ENCODE results near the gene COQ5. TPM values are rescaled to one million over a fixed set of nuclear protein-coding genes. Genes with fewer than 3 reads are reported as not detected.

The COQ5 gene, protein sequence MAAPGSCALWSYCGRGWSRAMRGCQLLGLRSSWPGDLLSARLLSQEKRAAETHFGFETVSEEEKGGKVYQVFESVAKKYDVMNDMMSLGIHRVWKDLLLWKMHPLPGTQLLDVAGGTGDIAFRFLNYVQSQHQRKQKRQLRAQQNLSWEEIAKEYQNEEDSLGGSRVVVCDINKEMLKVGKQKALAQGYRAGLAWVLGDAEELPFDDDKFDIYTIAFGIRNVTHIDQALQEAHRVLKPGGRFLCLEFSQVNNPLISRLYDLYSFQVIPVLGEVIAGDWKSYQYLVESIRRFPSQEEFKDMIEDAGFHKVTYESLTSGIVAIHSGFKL
- 10 to 100 TPM; 65.0 to 75.4 (median 68.3) TPM for polyA plus RNA-seq (ENCODE audit: insufficient read length in 3 of 3)

DNA sequence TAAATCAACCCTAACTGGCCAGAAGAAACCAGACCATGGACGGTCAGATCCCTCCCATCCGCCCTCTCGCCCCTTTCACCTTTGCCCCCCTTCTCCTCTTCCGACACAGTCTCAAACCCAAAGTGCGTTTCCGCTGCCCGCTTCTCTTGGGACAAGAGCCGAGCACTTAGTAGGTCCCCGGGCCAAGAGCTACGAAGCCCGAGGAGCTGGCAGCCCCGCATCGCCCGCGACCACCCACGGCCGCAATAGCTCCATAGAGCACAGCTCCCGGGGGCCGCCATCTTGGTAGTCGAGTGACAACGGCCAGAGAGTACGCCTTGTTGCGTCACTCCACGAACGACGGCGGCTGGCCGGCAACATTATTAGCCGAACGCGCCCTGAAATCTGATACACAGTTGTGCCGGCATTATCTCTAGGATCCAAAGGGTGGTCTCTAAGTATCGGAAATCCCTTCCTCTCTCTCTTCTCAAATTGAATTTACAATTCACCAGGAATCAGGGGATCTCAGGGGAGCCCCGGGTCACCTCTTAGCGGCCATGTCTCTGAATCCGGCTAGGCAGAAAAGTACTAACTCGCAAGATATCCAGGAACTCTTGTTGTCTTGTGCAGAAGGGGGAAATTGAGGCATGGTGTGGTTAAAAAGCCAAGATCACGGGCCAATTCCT lies at the start of gene COQ5:
TSS of gene COQ5 (minus strand) at position 298 of the 665 bp plus-strand sequence. CDS start at position 281, 17 bp downstream.
- peak; percentile 80 to 88 (median 85) for DNase-seq (ENCODE audit: low read depth in 3 of 3, low spot score in 2 of 3)

DNA sequence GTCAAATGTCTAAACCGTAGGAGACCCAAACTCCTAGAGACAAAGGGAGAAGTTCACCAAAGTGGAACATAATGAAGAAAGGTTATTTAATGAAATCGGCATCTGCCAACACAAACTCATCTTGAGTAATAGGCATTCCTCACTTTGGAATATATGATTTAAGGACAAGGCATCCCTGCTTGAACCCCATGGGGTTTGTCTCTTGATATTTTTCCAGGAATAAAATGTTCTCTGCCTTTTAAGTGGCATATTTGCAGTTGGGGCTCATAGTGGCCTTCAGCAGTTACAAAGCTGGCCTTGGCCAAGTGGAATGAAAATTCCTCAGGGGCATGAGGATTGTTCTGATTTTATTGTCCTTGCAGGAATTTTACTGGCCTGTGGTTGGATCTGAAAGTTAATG lies 45.1 kb upstream of the COQ5 start:
- DNase-seq (ENCODE audit: low read depth in 3 of 3, low spot score in 2 of 3) = no peak

DNA sequence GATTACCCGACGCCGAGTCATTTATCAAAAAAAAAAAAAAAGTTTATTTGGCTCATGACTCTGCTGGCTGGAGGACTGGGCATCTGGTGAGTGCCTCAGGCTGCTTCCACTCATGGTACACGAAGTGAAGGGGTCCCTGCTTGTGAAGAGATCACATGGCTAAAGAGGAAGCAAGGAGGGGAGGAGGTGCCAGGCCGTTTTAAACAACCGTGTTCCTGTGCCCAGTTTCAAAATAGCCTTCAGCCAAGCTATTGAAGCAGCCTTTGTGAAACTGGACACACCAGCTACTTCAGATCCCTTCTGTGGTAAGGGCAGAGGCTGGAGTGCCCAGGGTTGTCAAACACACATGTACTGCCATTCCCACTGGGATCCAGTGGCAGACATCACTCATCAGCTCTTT lies 44.6 kb upstream of the COQ5 start:
- no peak for DNase-seq (ENCODE audit: low read depth in 3 of 3, low spot score in 2 of 3)

DNA sequence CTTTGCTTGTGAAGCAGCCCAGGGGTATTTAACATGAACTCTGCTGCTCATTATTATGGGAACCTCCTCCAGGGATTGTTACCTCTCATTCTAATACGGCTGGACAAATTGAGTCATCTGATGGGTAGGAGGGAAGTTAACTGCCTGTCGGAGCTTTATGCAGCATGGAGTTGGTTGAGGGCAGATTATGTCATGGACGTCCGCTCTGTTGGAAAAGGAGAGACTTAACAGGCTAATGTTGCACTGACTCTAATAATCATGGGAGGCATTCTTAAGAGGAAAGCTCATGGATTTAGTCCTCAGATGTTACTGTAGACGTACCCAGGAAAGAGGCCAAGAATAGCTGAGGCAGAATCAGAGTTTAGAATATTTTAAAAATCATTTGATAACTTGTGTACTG lies 42.3 kb upstream of the COQ5 start:
- DNase-seq (ENCODE audit: low read depth in 3 of 3, low spot score in 2 of 3) = no peak

DNA sequence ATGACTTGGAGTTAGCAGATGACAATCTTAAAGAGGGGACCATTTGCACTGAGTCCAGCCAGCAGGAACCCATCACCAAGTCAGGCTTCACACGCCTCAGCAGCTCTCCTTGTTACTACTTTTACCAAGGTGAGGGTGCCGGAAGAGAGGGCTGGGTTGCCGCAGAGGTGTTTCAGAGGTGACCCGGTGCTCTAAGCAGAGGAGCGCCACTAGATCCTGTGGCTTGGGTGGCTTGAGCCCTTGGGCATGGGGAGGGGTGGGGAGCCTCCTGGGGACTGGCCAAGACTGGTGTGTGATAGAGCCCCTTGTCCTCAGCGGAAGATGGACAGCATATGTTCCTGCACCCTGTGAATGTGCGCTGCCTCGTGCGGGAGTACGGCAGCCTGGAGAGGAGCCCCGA lies 34.5 kb upstream of the COQ5 start:
- DNase-seq (ENCODE audit: low read depth in 3 of 3, low spot score in 2 of 3) = no peak

DNA sequence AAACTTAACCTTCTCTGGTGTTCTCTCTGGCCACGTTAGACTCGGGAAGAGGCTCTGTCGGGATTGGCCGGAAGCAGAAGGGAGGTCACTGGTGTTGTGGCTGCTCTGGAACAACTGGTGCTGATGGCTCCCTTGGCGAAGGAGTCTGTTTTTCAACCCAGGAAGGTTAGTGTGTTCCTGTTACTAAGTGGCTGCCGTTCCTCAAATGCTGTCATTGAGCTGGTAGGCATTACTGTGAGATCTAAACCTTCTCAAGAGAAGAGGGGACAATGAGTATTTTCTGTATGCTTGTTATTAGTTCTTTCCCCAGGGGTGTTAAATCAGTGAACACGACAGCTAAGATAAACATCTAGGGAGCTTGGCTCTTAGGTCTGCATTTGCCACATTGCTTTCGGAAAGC lies 33.9 kb upstream of the COQ5 start:
- no peak for DNase-seq (ENCODE audit: low read depth in 3 of 3, low spot score in 2 of 3)

DNA sequence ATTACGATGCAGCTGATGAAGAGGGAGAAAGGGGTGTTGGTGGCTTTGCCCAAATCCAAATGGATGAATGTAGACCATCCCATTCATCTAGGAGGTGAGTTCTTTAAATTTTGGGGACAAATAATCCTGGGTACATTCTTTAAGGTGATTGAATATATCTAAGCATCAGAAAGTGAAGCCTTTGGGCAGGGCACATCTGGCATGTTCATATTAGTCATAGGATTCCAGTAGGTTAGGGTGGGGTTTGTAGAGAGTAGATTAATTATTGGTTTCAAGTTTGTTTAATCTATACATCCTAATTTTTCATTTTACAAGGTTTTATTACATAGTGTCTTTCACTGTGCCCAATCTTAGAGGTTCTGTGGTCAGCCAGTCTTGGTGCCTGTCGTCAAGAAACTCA lies 28.6 kb upstream of the COQ5 start:
- DNase-seq (ENCODE audit: low read depth in 3 of 3, low spot score in 2 of 3) = no peak

DNA sequence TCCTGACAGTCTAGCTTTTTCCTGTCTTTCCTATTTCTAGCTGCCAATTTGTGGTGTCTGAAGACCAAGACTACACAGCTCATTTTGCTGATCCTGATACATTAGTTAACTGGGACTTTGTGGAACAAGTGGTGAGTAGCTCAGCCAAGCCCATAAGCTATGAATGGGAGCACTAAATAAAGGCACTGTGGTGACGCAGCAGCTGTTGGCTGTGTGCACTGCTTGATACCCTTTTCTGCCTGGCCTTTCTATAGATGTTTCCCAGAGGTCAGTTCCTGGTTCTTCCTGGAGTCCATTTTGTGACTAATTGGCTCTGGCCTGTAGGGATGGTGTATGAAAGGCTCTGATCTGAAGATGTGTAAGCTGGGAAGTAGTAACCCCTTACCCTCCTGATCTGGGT lies 25.7 kb upstream of the COQ5 start:
- no peak for DNase-seq (ENCODE audit: low read depth in 3 of 3, low spot score in 2 of 3)

DNA sequence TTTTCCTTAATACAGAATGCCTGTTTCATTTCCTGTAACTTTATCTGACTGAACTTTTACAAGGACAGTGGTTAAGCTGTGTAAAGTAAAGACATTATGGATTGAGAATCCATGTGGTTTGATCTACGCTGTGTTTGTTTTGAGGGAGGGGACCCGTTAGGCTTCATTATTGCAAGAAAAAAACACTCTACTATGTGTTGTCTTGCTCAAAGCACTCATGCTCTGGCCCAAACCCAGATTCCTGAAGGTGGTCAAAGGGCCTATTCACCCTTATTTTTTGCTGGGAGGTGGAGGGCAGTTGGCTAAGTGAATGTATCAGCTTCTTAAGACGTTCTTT lies 17.1 kb upstream of the COQ5 start:
- no peak for DNase-seq (ENCODE audit: low read depth in 3 of 3, low spot score in 2 of 3)

DNA sequence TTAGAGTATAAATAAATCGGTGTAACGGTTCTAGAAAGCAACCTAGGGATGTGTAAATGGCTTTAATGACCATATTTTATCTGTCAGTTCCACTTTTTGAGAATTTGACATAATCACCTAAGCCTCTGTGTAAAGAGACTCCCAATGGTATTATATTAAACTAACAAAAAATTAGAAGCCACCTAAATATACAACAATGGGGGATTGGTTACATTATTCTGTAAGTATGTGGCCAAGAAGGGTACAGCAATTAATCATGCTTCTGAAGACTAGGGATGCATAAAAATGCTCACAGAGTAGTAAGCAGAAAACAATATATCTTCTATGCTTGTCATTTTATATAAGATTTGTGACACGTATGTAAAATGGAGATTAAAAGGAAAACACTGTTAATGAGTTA lies 15.7 kb upstream of the COQ5 start:
- DNase-seq (ENCODE audit: low read depth in 3 of 3, low spot score in 2 of 3) = no peak

DNA sequence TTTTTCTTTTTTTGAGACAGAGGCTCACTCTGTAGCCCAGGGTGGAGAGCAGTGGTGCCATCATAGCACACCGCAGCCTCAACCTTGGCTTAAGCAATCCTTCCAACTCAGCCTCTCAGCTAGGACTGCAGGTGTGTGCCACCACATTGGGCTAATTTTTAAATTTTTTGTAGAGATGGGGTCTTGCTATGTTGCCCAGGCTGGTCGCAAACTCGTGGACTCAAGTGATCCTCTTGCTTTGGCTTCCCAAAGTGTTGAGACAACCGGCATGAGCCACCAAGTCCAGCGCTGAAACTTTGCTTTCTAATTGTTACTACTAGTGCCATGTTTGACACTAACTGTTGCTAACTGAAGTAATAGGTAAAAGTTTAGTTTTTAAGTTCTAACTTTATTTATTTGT lies 13.2 kb upstream of the COQ5 start:
- DNase-seq (ENCODE audit: low read depth in 3 of 3, low spot score in 2 of 3) = no peak

DNA sequence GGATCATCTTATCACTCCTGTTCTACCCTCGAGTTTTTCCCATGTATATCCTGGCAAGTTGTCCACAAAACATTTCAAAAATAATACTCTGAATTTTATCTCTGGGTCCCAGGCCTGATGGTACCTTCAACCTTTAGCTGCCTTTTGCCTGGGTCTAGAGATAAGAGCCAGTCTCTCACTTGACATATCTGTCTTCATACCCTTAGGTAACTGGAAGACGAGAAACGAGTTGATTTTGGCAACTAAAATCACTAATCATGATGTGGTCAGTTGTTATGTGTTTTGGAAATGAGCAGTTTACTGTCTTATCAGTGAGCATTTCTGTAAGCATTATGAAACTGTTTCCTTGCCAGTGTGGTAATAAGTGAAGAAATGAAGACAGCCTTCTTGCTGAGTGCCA lies 11.5 kb upstream of the COQ5 start:
- no peak for DNase-seq (ENCODE audit: low read depth in 3 of 3, low spot score in 2 of 3)

DNA sequence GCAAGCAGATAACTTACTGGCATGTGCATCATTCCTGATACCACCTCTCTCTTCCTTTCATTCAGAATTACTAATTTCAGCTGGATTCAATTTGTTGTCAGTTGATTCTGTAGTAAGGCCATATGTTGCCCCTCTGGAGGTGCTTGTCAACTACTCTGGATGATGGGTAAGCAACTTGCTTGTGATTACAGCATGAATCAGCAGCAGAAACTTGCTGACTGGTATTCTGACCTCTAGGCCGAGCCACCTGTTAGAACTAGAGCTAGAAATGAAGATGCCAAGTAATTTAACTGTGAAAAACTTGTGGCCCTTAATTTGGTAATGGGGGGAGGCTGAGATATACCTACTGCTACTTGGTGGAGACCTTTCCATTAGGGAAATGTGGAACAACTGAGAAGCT lies 10.3 kb upstream of the COQ5 start:
- DNase-seq (ENCODE audit: low read depth in 3 of 3, low spot score in 2 of 3) = no peak

DNA sequence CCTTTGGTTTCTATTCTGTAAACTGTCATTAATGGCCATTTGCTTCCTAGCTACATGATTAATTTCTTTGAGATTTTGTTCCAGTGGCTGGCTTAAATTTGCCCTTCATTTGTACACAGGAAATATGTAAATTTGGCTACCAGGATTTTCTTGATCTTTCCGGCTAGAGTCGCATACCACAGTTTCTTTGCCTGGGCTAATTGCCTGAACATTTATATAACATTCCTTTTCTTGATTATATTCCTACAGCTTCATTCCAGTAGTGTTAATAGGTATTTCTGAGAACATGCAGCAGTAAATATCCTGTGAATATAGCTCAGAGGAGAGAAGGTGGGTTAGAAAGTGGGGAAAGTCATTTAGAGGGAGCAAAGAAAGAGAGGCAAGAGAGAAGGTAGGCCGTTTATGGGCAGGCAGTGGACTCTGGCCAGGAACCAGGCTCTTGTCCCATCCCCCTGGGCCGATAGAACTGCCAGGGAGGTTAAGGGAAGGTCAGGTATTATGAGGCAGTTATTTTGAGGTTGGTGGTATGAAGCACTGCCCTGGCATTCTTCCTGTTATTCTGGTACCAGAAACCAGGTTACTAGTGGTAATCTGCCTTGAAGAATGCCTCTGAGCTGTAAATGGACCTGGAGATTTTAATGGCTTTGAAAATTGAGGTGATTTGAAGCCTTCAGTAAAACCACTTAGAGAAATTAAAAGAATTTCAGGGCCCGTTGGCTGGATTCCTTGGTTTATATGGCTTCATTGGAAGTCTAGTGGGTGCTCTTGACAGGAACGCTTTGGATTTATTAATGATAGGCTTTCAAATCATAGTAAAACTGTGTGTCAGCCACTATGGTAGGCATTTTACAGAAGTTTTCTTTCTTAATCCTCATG lies 9.6 kb upstream of the COQ5 start:
- DNase-seq (ENCODE audit: low read depth in 3 of 3, low spot score in 2 of 3) = no peak

DNA sequence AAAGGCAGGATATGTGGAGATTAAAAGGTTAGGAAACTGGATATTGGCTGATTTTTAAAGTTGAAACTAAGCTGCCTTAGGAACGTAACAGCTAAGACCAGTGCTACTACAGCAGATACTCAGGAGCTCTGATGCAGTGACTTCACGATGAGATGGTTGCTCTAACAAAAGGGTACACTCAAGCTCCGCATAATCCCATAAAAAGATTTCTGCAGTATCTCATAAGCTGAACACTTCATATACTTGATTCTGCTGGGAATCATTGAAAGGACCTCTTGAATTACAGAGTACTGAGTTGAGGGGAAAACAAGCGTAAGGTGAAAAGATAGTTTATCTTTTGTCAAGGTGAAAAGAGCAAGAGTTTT lies 8.9 kb upstream of the COQ5 start:
- no peak for DNase-seq (ENCODE audit: low read depth in 3 of 3, low spot score in 2 of 3)

DNA sequence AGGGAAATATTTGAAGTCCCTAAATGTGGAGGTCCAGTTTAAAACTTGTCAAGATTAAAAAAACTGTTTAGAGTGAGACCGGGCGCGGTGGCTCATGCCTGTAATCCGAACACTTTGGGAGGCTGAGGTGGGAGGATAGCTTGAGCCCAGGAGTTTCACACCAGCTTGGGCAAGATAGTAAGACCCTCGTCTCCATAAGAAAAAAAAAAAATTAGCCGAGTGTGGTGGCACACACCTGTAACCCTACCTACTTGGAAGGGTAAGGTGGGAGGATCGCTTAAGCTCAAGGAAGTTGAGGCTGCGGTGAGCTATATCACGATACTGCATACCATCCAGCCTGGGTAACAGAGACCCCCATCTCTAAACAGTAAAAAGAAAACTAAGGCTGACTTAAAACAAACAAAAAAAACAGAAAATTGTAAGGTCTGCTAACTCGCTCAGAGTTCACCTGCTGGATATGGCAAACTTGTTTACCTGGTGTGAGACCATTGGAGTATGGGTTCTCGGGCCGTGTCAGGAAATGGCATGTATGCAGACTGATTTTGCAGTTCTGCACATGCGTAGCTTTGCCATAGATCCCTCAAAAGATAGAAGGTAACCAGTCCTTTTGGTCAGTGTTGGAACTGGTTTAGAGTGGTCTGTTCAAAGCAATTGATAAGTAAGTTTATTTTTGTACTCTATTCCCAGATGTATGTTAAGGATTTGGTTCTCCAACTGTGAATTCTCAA lies 7.3 kb upstream of the COQ5 start:
- no peak for DNase-seq (ENCODE audit: low read depth in 3 of 3, low spot score in 2 of 3)

DNA sequence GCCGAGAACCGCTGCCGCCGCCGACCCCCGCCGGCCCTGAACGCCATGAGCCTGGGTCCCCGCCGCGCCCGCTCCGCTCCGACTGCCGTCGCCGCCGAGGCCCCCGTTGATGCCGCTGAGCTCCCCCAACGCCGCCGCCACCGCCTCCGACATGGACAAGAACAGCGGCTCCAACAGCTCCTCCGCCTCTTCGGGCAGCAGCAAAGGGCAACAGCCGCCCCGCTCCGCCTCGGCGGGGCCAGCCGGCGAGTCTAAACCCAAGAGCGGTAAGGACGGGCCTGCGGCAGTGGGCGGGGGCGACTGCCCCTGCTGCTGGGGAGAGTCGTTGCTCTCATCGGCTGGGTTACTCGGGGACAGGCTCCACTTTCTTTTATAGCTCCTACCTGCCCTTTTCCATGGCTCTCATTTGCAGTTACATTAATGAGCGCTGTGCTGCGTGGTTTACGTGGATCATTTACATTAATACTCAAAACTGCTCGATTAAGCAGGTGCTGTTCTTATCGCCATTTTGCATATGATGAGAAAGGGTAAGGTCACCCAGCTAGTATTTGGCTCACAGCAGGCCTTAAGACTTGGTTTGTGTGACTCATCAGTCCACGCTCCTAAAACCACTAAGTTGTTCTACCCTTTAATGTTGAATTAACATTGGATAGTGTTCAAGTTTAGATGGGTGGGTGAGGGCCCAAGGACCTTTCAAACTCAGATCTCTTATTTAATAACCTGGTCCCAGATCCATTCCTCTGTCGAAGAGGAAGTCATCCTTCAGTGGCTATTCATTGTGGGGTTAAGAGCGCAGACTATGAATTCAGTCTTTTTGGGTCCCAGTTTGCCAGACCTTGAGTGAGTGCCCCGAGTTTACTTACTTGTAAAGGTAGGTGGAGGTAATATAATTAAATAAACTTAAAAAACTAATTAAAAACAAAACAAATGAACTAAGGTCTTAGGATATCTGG lies 6.0 kb upstream of the COQ5 start:
- peak in 1 of 3 donors; percentile 47 for DNase-seq (ENCODE audit: low read depth in 3 of 3, low spot score in 2 of 3)

DNA sequence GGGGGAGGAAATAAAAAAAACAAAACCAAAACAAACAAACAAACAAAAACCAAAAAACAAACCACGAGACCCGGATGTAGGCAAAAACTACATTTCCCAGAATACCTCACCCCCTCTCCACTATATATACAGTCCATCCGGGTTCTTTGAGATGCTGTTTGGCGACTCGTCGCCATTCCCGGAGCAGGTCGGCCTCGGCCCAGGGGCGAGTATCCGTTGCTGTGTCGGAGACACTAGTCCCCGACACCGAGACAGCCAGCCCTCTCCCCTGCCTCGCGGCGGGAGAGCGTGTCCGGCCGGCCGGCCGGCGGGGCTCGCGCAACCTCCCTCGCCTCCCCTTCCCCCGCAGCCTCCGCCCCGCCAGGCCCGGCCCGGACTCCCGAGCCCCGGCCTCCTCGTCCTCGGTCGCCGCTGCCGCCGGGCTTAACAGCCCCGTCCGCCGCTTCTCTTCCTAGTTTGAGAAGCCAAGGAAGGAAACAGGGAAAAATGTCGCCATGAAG lies 5.3 kb upstream of the COQ5 start, which contains the start of gene RNF10:
TSS of gene RNF10 (plus strand) at position 154 of the 500 bp plus-strand sequence. CDS start 456 bp downstream, outside the sequence.
- DNase-seq (ENCODE audit: low read depth in 3 of 3, low spot score in 2 of 3) = peak; percentile 86 to 88 (median 87)

DNA sequence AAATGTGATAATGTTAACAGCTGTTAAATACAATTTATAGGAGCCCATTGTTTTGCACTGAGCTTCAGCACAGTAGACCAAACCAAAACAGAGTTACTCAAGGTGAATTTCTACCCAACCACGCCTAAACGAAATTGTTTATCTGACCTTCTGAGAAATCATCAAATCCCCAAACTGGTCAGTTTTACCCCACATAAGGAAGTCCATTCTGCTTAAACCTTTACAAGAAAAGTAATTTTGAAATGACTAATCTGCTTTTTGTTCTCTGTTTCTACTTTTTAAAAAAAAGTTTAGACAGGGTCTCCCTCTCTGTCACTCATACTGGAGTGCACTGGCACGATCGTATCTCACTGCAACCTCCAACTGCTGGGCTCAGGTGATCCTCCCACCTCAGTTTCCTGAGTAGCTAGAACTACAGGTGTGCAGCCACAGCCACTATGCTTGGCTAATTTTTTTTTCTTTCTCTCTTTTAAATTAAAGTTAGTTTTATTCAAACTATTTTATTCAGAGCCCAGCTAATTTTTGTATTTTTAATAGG lies 3.8 kb upstream of the COQ5 start:
- DNase-seq (ENCODE audit: low read depth in 3 of 3, low spot score in 2 of 3) = no peak

Data from right renal cortex interstitium (tissue), 3 donors.